ENCODE results near the gene RPS18.

DNA sequence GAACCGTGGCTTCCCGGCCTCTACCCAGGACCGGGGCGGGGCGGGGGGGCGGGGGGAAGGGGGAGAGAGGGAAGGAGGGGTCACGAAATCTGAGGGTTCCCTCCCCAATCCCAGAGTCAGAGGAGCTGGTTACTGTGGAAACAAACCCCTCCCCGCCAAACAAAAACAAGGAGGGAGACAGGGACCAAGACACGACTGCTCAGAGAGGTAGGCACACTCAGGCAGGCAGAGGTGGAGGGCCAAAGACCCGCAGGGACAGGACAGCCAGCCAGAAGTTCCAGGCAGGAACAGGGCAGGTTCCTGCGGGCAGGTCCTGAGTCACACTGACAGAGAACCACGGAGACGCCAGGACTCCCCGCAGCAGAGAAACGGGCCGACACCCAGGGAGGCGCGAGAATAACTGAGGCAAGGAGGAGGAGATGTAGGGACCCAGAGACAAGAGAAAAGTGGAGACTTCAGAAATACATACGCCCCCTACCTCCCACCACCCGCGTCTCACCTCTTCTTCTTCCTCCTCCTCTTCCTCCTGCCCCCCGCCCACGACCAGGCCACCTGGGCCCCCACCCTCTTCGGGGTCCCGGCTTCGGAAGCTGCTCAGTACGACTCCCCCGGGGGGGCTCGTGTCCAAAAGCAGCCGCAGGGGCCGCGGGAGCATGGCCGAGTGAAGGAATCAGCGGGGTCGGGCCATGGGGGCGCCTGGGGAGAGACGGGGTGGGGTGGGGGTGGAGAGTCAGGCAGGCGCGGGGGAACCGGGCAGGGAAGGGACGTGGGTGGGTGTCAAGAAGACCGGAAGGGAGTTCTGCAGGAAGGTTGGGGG, 26.3 kb downstream of the RPS18 start:
- TF ChIP-seq, protein P1, sequence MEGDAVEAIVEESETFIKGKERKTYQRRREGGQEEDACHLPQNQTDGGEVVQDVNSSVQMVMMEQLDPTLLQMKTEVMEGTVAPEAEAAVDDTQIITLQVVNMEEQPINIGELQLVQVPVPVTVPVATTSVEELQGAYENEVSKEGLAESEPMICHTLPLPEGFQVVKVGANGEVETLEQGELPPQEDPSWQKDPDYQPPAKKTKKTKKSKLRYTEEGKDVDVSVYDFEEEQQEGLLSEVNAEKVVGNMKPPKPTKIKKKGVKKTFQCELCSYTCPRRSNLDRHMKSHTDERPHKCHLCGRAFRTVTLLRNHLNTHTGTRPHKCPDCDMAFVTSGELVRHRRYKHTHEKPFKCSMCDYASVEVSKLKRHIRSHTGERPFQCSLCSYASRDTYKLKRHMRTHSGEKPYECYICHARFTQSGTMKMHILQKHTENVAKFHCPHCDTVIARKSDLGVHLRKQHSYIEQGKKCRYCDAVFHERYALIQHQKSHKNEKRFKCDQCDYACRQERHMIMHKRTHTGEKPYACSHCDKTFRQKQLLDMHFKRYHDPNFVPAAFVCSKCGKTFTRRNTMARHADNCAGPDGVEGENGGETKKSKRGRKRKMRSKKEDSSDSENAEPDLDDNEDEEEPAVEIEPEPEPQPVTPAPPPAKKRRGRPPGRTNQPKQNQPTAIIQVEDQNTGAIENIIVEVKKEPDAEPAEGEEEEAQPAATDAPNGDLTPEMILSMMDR (IDR thresholded peaks at IDR 0.05): no peak
- TF ChIP-seq POLR2A (IDR thresholded peaks at IDR 0.05): peak; percentile 25 to 80

Measured in adrenal gland (tissue), 5 donors.